GM12892 (cell line): ENCODE data around the gene MSANTD2.

Source experiments
- DNase-seq: peaks from one replicate; pipeline ENCODE4 v3.0.0; 2011; ENCODE audit not compliant: insufficient read length
- FAIRE-seq: peaks from 2 replicates; lab custom pipeline; 2011; peaks lifted over from hg19 to GRCh38; lab: Jason Lieb, UNC
- POLR2A ChIP-seq: IDR thresholded peaks from 2 replicates; pipeline ENCODE4 v1.6.1; 2011; ENCODE audit warnings: low read depth, low read length, control low read depth
- POLR2AphosphoS5 ChIP-seq: IDR thresholded peaks from 2 replicates; pipeline ENCODE4 v1.6.1; 2011; ENCODE audit warnings: low read depth, low read length, control low read depth
- TAF1 ChIP-seq: IDR thresholded peaks from 2 replicates; pipeline ENCODE4 v1.6.1; 2011; ENCODE audit warnings: low read depth, mild to moderate bottlenecking, control low read depth, low read length, borderline replicate concordance

The MSANTD2 gene

GRCh38 chr11:124748100-124748418 is 52.1 kb downstream of the MSANTD2 start:
- no peak for TF ChIP-seq TAF1
- TF ChIP-seq POLR2A = no peak
- TF ChIP-seq POLR2AphosphoS5 = no peak
- no peak for FAIRE-seq
- DNase-seq = no peak

GRCh38 chr11:124747406-124748099 is 52.7 kb downstream of the MSANTD2 start:
- no peak for TF ChIP-seq TAF1
- TF ChIP-seq POLR2AphosphoS5 = no peak
- TF ChIP-seq POLR2A = no peak
- FAIRE-seq (no peak), DNase-seq (no peak)

DNA sequence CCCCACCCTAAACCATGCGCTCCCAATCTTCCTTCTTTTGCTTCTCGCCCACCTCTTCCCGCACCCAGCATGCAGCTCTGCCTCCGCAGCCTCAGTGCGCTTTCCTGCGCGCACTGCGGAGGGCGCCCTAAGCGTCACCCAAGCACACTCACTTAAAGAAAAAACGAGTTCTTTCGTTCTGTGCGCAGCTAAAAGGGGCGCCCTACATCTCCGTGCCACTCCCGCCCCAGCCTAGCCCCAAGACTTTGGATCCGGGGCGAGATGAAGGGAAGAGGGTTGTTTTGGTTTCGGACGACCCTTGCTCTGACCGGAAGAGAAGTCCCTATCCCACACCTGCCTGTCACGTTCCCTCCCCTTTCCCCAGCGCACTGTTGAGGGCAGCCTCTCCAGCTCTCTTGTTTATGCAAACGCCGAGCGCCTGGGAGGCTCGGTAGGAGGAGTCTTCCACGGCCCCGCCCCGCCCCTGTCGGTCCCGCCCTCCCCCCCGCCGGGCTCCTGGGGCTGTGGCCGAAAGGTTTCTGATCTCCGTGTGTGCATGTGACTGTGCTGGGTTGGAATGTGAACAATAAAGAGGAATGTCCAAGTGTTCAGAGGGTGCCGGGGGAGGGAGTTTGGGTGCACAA is 53.5 kb downstream of the MSANTD2 start:
- DNase-seq (peak; percentile 94), FAIRE-seq (peak; percentile 96)
- TF ChIP-seq POLR2A (no peak), POLR2AphosphoS5 (no peak), TAF1 (no peak)

- DNase-seq = peak; percentile 50
- FAIRE-seq = peak; percentile 38
Observed at GRCh38 chr11:124745835-124746620, 54.2 kb downstream of the MSANTD2 start.

DNA sequence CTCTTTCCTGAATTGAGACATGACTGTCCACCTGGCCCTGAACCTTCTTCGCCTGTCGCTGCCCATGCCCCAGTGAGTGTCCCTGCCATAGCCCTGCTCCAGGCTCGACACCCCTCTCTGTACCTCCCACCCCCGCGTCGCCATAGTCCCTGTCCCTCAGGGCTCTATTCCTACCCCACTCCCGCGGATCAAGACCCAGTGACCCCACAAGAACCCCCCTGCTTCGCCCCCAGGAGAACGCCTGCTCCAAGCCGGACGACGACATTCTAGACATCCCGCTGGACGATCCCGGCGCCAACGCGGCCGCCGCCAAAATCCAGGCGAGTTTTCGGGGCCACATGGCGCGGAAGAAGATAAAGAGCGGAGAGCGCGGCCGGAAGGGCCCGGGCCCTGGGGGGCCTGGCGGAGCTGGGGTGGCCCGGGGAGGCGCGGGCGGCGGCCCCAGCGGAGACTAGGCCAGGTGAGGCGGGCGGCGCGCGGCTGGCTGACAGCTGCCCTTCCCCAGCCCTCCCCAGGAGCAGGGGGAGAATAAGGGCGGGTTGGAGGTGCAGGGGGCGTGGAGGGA is 54.9 kb downstream of the MSANTD2 start:
- TF ChIP-seq POLR2A (no peak), TAF1 (no peak), POLR2AphosphoS5 (no peak)
- DNase-seq = no peak
- FAIRE-seq = no peak

More at GRCh38 chr11:124745835-124746620, 54.2 kb downstream of the MSANTD2 start:
- TF ChIP-seq TAF1 = no peak
- TF ChIP-seq POLR2AphosphoS5 = no peak
- TF ChIP-seq POLR2A = no peak

DNA sequence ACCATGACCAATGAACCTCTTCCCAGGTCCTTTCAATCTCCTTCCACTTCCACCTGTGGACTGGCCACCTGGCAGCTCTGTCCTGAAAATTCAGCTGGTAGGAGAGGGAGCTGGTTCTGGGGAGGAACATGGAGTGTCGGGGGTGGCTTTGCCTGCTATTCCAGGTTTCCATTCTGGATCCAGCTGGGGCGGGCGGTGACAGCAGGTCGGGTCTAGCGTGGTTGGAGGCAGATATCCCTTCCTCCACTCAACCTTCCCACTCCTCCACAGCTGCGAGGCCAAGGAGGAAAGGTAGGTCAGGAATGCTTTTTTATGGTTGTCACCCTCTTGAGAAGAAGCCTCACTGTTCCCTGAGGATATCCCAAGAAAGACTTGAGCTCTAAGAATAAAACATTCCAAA is 57.2 kb downstream of the MSANTD2 start:
- TF ChIP-seq TAF1 (no peak), POLR2A (no peak), POLR2AphosphoS5 (no peak)
- no peak for FAIRE-seq
- DNase-seq = no peak

DNA sequence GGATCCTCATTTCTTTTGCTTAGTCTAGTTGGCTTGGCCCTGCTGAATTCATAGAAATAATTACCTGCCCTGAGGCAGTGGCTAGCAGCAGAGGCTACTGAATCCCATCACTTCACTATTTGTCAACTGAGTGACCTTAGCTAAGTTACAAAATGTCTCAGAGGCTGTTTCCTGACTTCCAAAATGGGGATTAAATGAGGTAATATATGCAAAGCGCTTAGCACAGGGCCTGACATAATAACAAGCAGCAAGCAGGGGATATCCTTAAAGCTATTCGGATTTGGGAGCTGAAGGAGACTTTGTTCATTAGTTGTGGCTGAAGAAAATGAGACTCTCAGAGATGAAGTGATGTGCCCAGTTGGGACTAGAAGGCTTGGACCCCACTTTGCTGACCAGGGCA is 57.7 kb downstream of the MSANTD2 start:
- FAIRE-seq = no peak
- TF ChIP-seq POLR2AphosphoS5 (no peak), POLR2A (no peak), TAF1 (no peak)
- DNase-seq = no peak

GRCh38 chr11:124740277-124740882 is 59.8 kb downstream of the MSANTD2 start:
- FAIRE-seq (peak; percentile 75), DNase-seq (no peak)
- no peak for TF ChIP-seq POLR2A
- TF ChIP-seq POLR2AphosphoS5 = no peak
- TF ChIP-seq TAF1 = no peak

DNA sequence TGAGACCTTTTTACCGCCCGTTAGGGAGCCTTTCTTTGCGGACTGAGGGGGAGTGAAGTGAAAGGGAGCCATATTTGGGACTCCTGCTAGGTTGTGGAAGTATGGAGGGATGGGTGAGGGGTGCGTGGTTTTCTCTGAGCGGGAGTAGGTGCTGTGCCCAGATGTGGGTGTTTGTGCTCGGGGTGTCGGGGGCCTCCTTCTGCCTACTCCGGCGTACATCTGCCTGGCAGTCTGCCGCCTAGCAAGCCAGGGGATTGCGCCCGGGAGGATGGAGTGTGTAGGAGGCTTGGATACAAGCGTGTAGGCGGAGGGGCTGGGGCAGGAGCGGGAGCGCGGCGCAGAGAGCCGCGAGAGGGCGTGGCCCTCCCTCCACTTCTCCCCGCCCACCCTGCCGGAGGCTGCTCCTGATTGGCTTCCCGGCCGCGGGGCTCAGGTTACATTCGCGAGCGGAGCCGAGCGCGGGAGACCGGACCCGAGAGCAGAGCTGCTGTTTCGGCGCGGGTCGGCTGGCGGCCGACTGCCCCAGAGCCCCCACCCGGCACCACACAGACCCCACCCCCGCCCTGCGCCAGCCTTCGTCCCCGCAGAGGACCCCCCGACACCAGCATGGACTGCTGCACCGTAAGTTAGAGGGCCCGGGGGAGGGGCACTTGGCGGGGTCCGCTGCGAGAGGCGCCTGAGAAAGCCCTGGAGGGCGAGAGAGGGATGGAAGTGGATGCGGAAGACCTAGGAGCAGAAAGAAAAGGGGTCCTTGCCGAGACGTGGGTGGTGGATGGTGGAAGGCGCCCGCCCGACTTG is 60.5 kb downstream of the MSANTD2 start, which contains the start of gene NRGN:
NRGN (plus strand) TSS at position 464 of the 798 bp plus-strand sequence; CDS start at position 607, 143 bp downstream.
- TF ChIP-seq POLR2AphosphoS5 (no peak), POLR2A (no peak), TAF1 (no peak)
- FAIRE-seq (peak; percentile 93), DNase-seq (peak; percentile 94)

- FAIRE-seq (no peak), DNase-seq (no peak)
- no peak for TF ChIP-seq POLR2A
- TF ChIP-seq TAF1 = no peak
- TF ChIP-seq POLR2AphosphoS5 = no peak
Observed at GRCh38 chr11:124738713-124739478, 61.3 kb downstream of the MSANTD2 start.
